HG02798 (cell line): Measurements from ENCODE around the gene IFNAR2.
"Not testable (repeated sequence)": the region's sequence is repeated elsewhere in the genome, so short reads cannot be mapped to it uniquely, and the experiment has no call there.

Experiments
- ATAC-seq: cut with Tn5 transposase; IDR thresholded peaks from one replicate; pipeline ENCODE4 v1.9.1; 2021; ENCODE audit warnings: mild to moderate bottlenecking; ENCODE audit not compliant: unreplicated experiment, poor library complexity

IFNAR2 gene

DNA sequence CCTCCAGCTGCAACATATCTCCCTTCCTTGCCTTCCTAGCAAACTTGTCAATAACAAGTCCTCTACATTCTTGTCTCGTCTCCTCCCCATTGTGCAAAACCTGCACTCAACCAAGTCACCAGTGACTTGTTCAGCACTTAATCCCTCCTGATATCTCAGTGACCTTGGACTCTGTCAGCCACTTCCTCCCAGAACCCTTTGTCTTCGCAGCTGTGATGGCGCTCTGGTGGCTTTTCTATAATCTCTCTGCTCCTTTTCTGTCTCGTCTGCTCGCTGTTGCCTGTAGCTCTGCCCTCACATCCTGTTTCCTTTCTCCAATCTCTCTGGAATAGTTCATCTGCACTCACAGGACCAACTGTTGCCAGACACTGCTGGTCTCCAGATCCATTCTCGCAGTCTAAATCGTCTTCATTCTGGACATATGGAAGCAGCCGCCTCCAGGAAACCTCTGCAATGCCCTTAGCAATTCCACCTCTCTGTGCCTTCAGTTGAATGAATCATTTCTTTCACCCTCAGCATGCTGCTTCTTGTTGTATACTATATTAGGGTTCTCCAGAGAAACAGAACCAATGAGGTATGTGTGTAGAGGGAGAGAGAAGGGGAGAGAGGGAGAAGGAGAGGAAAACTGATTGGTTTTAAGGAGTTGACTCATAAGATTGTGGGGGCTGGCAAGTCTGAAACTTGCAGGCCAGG, 17.4 kb upstream of the IFNAR2 start:
- no peak for ATAC-seq

DNA sequence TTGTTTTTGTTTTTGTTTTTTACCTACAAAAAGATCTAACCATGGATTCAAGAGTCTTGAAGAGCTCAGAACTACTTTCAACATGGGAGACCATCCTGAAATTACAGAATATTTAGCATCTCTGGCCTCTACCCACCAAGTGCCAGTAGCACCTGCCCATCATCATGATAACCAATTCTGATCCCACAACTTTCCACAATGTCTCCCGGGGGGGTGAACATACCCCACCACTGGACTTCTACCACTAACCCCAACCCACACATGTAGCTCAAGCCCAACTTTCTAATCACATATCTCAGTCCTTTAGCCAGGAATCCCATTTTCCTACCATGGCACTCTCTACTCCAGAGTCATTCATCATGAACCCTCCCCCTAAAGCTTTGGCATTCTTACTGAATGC, 15.7 kb upstream of the IFNAR2 start:
- no peak for ATAC-seq

DNA sequence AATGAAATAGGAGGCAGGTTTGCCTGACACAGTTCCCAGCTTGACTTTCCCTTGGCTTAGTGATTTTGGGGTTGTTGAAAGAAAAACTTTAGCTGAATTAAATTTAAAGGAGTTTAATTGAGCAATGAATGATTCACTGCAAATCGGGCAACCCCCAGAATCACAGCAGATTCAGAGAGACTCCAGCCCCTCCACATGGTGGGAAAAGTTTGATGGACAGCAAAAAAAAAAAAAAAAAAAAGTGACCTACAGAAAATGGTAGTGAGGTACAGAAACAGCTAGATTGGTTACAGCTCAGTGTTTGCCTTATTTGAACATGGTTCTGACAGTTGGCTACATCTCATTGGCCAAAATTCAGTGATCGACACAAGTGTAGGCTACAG, 12.6 kb upstream of the IFNAR2 start:
- no peak for ATAC-seq

- ATAC-seq = no peak
These were observed 10.4 kb upstream of the IFNAR2 start for GRCh38 chr21:33219300-33219699.

GRCh38 chr21:33219954-33220353, 9.8 kb upstream of the IFNAR2 start:
- ATAC-seq = no peak

DNA sequence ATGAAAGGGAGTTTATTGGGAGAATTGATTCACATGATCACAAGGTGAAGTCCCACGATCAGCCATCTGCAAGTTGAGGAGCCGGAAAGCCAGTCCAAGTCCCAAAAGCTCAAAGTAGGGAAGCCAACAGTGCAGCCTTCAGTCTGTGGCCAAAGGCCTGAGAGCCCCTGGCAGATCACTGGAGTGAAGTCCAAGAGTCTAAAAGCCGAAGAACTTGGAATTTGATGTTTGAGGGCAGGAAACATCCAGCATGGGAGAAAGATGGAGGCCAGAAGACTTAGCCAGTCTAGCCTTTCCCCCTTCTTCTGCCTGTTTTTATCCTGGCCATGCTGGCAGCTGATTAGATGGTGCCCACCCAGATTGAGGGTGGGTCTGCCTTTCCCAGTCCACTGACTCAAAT, 4.4 kb upstream of the IFNAR2 start:
- ATAC-seq = not testable (repeated sequence)

- ATAC-seq = no peak
These were observed 1.3 kb upstream of the IFNAR2 start for GRCh38 chr21:33228455-33228854.

- no peak for ATAC-seq
These were observed 497 bp upstream of the IFNAR2 start for GRCh38 chr21:33229099-33229783.

- ATAC-seq = peak; percentile 33
These were observed 997 bp downstream of the IFNAR2 start for GRCh38 chr21:33230545-33231324.

DNA sequence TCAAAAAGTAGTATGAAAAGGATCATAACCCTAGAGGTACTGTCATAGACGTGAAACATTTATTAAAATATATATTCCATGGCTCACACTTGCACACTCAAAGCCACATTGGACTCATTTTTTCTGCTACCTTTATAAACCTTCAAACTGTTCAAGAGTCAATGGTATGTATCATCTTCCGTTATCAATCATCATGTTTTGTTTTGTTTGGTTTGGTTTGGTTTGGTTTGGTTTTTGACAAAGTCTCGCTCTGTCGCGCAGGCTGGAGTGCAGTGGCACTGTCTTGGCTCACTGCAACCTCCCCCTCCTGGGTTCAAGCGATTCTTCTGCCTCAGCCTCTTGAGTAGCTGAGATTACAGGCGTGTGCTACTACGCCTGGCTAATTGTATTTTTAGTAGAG, 1.8 kb downstream of the IFNAR2 start:
- no peak for ATAC-seq

DNA sequence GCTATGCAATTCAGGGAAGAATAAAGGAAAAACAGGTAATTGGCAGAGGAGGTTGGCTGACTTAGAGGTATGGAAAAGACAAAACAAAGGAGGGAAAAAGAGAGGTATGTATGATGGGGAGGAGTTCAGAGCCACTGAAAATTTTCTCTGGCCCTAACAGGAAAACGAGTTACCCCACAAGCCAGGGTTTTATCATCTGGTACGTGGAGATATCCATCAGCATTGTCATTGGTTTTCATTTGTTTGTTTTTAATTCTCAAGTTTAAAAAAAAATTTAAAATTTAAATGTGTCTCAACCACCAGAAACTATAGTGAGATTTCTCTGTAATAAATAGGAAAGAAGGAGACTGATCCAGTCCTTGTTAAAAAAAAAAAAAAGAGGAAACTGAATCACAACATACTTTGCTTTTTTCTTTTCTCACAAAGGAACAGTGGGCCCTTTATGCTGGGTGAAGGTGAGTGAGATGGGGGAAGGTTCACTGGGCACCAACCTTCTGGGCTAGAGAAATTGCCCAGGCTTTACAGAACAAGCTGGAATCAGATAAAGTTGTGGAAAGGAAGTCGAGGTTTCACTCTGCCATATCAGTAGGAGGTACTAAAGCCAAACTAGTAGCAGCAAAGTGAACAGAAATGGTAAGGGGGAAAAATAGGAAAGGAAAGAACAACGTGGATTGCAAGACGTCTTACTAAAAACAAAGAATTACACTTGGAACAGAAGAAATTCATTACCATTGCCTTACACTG, 2.7 kb downstream of the IFNAR2 start:
- ATAC-seq = no peak

DNA sequence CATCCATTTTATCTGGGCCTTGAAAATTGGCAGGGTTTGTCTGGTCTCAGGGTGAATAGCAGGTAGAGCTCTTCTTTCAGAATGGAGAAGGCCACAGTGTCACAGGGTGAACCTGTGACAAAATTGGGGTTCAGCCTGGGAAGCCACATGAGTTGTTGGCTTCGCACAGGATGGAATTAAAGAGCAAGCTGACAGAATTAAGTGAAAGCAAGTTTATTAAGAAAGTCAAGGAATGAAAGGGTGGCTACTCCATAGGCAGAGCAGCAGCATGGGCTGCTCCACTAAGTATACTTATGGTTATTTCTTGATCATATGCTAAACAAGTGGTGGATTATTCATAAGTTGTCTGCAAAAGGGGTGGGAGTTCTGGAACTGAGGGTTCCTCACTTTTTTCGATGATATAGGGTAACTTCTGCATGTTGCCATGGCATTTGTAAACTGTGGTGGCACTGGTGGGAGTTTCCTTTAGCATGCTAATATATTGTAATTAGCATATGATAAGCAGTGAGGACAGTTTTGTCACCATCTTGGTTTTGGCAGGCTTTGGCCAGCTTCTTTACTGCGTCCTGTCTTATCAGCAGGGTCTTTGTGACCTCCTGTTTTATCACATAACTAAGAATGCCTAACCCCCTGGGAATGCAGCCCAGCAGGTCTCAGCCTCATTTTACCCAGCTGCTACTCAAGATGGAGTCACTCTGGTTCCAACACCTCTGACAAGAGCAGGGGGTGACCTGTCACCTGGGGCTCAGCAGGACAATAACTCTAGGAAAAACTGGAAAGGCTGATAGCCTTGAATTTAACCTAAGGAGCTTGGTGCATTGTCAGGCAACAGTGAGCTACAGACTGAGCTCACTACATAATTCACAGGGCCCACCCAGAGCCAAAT, 5.1 kb downstream of the IFNAR2 start:
- no peak for ATAC-seq

DNA sequence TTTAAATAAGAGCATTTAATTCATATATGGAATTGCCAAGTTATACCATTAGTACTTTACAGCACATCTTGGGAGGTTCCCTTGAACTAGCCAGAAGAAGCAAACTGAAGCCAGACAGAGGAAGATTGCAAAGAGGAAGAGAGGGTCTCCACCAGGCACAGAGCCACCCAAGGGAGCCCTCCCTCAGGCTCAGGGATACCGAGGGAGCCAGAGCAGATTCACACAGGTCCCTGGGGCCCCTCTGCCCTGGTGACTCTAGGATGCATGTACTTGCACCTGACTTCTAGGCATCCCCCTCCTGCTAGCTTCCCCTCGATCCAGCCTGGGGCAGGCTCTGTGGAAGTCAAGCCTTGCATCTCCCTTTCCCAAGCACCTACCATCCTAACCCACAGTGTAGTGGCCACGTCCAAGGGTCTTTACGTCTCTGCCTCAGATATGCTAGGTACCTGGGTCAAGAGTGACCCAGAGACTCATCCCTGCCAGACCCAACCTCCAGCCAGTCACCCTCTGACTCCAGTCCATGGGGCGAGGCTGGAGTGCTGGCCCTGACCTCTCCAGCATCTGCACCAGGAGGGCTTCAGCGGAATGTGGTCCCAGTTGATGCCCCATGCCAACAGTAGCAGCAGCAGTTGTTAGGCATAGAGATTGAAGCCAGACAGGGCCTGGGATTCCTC, 6.4 kb downstream of the IFNAR2 start:
- no peak for ATAC-seq

DNA sequence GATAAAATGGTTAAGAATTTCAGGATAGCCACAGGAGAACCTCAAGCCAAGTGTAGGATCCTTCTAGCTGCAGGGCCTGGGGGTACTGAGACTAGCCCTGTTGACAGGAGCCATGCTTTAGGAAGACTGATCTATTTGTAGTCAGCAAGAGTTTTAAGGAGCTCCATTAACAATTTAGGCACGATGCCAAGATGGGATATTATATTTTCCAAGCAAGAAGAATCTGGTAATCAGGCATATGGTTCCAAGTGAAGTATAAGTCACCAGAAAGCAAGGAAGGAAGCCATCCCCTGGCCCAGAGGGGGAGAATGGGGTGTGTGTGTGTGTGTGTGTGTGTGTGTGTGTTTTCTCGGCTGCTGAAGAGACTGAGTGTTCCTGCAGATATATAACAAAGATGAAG, 7.0 kb downstream of the IFNAR2 start:
- no peak for ATAC-seq

GRCh38 chr21:33237486-33237885, 7.7 kb downstream of the IFNAR2 start:
- no peak for ATAC-seq

- ATAC-seq = peak; percentile 19
These were observed 8.4 kb downstream of the IFNAR2 start for GRCh38 chr21:33238146-33238545.

- peak; percentile 84 for ATAC-seq
These were observed 9.0 kb downstream of the IFNAR2 start for GRCh38 chr21:33238565-33239255.

- not testable (repeated sequence) for ATAC-seq
These were observed 9.9 kb downstream of the IFNAR2 start for GRCh38 chr21:33239559-33240127.
